Heart right ventricle (tissue), 16 donors: ENCODE results near the gene CYP1A1. TPM values are rescaled to one million over a fixed set of nuclear protein-coding genes. Genes with fewer than 3 reads are reported as not detected.
"Not testable (repeated sequence)": the region's sequence is repeated elsewhere in the genome, so short reads cannot be mapped to it uniquely, and the experiment has no call there.

Source experiments
- ATAC-seq, 8 donors: fragments of 200-7000 bp; cut with Tn5 transposase; one replicate each; pipeline ENCODE4 v1.9.1; 2020; ENCODE audit warnings: mild to moderate bottlenecking in 8 of 8, moderate library complexity in 8 of 8, moderate number of reproducible peaks in 1 of 8
- DNase-seq, 2 donors: peaks; one replicate each; pipeline ENCODE4 v3.0.0-alpha.2; 2020
- H3K27ac ChIP-seq, 10 donors: fragments of 200-600 bp; sonication (generic) in 2 of 10; one replicate each; pipeline versions ENCODE4 v1.5.0 to v1.8.0; 2020 to 2022; ENCODE audit warnings: mild to moderate bottlenecking in 3 of 10
- H3K27me3 ChIP-seq, 7 donors: fragments of 200-600 bp; one replicate each; pipeline ENCODE4 v1.8.0; 2021 to 2022; ENCODE audit warnings: mild to moderate bottlenecking in 2 of 7
- H3K36me3 ChIP-seq, 9 donors: fragments of 200-600 bp; sonication (generic) in 1 of 9; one replicate each; pipeline versions ENCODE4 v1.5.0 to v1.8.0; 2020 to 2022; ENCODE audit warnings: mild to moderate bottlenecking in 2 of 9
- H3K4me1 ChIP-seq, 9 donors: fragments of 200-600 bp; sonication (generic) in 1 of 9; one replicate each; pipeline versions ENCODE4 v1.5.0 to v1.8.0; 2020 to 2022; ENCODE audit warnings: mild to moderate bottlenecking in 4 of 9
- H3K4me3 ChIP-seq, 10 donors: fragments of 200-600 bp; sonication (generic) in 2 of 10; one replicate each; pipeline versions ENCODE4 v1.5.0 to v1.8.0; 2020 to 2022; ENCODE audit warnings: mild to moderate bottlenecking in 7 of 10, moderate library complexity in 2 of 10
- H3K9me3 ChIP-seq, 11 donors: fragments of 200-600 bp in 10 of 11; sonication (generic) in 2 of 11; one replicate each; pipeline versions ENCODE4 v1.5.0 to v1.8.0; 2013 to 2022; ENCODE audit warnings: mild to moderate bottlenecking in 2 of 11, control low read depth in 1 of 11, moderate library complexity in 1 of 11
- WGBS, 2 donors: extraction: QIAGEN DNeasy Blood & Tissue Kit; methylation state at CpG; one replicate each; pipeline ENCODE4 v1.1.7; 2013; ENCODE audit warnings: inconsistent platforms in 1 of 2; 5-methylcytosine and 5-hydroxymethylcytosine counted together
- intact Hi-C, 10 donors: fragments of 100-400 bp; cut with DNase I; formaldehyde crosslinking; loops; one replicate each; pipeline versions ENCODE4 v1.11.1 to v1.14.2; 2022
- polyA plus RNA-seq, 2 donors: library from polyadenylated mRNA; stranded (reverse); fragments of 200-250 nt; gene quantifications; one replicate each; pipeline ENCODE4 v1.2.3, GENCODE V29; 2013
- total RNA-seq, 10 donors: library from RNA; stranded (reverse); fragmentation: NEBNext Ultra II Directional in 3 of 10; extraction: Animal tissue kit (Norgen Biotek cat#: 25700) in 3 of 10; gene quantifications; one replicate each; pipeline versions ENCODE4 v1.2.1 to v1.2.4, GENCODE V29; 2021 to 2023
- TF ChIP-seq, protein P1 (sequence below), 9 donors: fragments of 200-600 bp; sonication (generic) in 2 of 9; IDR thresholded peaks; one replicate each; pipeline versions ENCODE4 v1.5.0 to v1.8.0; 2021 to 2022; ENCODE audit warnings: antibody characterized with exemption in 9 of 9, mild to moderate bottlenecking in 5 of 9, moderate library complexity in 1 of 9
- donor health status: Arrhythmogenic right ventricular cardiomyopathy.
- donor health status: ischemic (EF 13 %, LVEDD 7.1; RV severe dilation, severe dysfunction).
- donor health status: healthy with polysubstance abuse.
- donor health status: DM: no; HTN: yes; CAD: no.
- donor health status: DM: no; HTN: no; CAD: no.
- donor health status: ischemic (EF 25% LVEDD 6.9; RV normal size, moderate dysfunction).
- donor health status: ischemic (EF 25% LVEDD 5.7; RV mildly dilated, moderate dysfunction).
- donor health status: healthy.
- donor health status: DM: yes; HTN: yes; CAD: no.
- donor health status: Ischemic cardiomyopathy.
- donor health status: ischemic (EF 35%, LVEDD 5.7; RV mildly dilated, moderate dysfunction).
- donor health status: nonischemic (EF 11% LVEDD 7.7; RV severe dilation, severe dysfunction).
- donor health status: DM: yes; HTN: yes; CAD: no.
- donor health status: PGD.
- donor health status: ischemic (EF 29% LVEDD 5.4; RV normal size, mild dysfunction).
- donor health status: nonischemic (EF 23%, LVEDD 6.1; RV moderate dilation, normal function).

CYP1A1 gene
- total and polyA plus RNA-seq, 12 donors, result 0.13 to 0.88 (median 0.42) TPM; not detected in 4

DNA sequence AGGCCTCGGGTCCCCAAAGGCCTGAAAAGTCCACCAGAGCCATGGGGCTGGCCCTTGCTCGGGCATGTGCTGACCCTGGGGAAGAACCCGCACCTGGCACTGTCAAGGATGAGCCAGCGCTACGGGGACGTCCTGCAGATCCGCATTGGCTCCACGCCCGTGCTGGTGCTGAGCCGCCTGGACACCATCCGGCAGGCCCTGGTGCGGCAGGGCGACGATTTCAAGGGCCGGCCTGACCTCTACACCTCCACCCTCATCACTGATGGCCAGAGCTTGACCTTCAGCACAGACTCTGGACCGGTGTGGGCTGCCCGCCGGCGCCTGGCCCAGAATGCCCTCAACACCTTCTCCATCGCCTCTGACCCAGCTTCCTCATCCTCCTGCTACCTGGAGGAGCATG is 24.5 kb upstream of the CYP1A1 start:
- Histone ChIP-seq H3K27me3 (no peaks in the 10 kb centered on the region), H3K4me3 (no peak overlapping the region), H3K27ac (no peak overlapping the region), H3K36me3 (no peaks in the 10 kb centered on the region), H3K9me3 (no peaks in the 10 kb centered on the region), H3K4me1 (no peaks in the 10 kb centered on the region)
- intact Hi-C loops, result no loop called here
- DNase-seq (no peak), ATAC-seq (peak in 1 of 8 donors; percentile 34)
- TF ChIP-seq, protein P1, sequence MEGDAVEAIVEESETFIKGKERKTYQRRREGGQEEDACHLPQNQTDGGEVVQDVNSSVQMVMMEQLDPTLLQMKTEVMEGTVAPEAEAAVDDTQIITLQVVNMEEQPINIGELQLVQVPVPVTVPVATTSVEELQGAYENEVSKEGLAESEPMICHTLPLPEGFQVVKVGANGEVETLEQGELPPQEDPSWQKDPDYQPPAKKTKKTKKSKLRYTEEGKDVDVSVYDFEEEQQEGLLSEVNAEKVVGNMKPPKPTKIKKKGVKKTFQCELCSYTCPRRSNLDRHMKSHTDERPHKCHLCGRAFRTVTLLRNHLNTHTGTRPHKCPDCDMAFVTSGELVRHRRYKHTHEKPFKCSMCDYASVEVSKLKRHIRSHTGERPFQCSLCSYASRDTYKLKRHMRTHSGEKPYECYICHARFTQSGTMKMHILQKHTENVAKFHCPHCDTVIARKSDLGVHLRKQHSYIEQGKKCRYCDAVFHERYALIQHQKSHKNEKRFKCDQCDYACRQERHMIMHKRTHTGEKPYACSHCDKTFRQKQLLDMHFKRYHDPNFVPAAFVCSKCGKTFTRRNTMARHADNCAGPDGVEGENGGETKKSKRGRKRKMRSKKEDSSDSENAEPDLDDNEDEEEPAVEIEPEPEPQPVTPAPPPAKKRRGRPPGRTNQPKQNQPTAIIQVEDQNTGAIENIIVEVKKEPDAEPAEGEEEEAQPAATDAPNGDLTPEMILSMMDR (IDR thresholded peaks at IDR 0.05), result no peak
- 88 to 91% methylated on average over 20 of the region's 20 CpGs for WGBS, 2 donors

DNA sequence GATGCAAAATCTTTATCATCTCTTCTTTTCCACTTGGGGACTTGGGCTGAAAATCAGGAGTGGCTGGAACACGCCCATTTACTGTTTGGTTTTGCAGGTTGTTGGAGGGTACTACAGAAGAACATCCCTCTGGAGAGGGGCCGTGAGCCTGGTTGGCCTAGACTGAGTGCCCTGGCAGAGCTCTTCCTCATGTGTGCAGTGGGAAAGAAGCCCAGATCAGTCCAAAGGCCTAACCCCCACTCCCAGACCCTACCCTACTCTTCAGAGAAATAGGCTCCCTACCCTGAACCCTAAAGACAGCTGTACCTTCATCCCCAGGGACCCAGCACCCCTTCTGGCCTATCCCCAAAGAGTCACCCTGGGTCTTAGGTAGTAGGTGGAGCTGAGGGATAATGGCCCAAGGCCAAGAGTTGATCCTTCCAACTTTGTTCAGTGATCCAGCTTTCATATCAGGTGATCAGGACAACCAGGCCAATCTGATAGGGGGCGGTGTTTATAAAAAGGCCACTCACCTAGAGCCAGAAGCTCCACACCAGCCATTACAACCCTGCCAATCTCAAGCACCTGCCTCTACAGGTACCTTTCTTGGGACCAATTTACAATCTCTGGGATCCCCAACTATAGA is 23.1 kb upstream of the CYP1A1 start, which contains the start of gene CYP1A2:
Gene CYP1A2 (plus strand): TSS at position 524 of the 625 bp plus-strand sequence. CDS start 894 bp downstream, outside the sequence.
- Histone ChIP-seq H3K9me3 (no peaks in the 10 kb centered on the region), H3K4me3 (no peak within 1 kb of the TSS), H3K27ac (no peak within 1 kb of the TSS), H3K27me3 (no peaks in the 10 kb centered on the region), H3K4me1 (no peaks in the 10 kb centered on the region), H3K36me3 (no peaks in the 10 kb centered on the region)
- TF ChIP-seq, protein P1 (IDR thresholded peaks at IDR 0.05), result no peak
- DNase-seq (no peak), ATAC-seq (no peak)
- intact Hi-C loops, result no loop called here
- WGBS, 2 donors, result 78 to 89% methylated on average over 3 of the region's 3 CpGs

DNA sequence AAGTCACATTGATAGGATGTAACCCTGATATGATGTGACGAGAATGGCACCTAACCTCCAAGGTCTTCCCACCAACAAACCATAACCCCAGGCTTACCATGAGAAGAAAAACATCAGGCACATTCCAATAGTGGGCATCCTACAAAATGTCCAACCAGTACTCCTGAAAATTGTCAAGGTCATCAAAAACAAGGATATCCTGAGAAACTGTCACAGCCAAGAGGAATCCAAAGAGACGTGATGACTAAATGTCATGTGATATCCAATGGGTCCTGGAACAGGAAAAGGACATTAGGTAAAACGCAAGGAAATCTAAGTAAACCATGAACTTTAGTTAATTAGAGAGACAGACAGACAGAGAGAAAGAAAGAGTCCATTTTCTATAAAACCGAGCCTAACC is 21.1 kb upstream of the CYP1A1 start:
- TF ChIP-seq, protein P1 (IDR thresholded peaks at IDR 0.05), result no peak
- no peak overlapping the region for H3K4me3 ChIP-seq
- no peak for DNase-seq
- intact Hi-C loops, result no loop called here
- H3K27me3 ChIP-seq, result peaks cover 0 to 10% (median 0%) of the 10 kb centered on the region in 7 donors
- 57 to 76% methylated on average over 4 of the region's 4 CpGs for WGBS, 2 donors
- no peaks in the 10 kb centered on the region for H3K36me3 ChIP-seq
- peaks cover 0 to 4% (median 0%) of the 10 kb centered on the region in 11 donors for H3K9me3 ChIP-seq
- no peak for ATAC-seq
- H3K27ac ChIP-seq, result no peak overlapping the region
- H3K4me1 ChIP-seq, result no peaks in the 10 kb centered on the region

DNA sequence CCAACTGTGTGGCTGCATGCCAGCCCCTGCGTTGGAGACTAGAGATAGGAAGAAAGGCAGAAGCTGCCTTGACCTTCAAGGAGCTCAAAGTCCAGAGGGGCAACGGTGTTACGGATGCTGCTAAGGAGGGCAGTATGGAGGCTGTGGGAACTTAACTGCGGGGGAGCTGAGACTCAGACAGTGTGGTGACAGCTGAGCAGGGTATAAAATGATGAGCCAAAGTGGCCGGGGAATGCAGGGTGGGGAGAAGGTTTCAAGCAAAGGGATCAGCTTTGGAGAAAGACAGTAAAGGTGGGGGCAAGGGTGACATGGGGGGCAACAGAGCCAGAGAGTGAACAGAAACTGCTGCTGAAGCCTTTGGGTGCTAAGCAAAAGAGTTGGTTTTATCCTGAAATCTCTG is 17.1 kb upstream of the CYP1A1 start:
- intact Hi-C loops, result no loop called here
- Histone ChIP-seq H3K4me1 (no peaks in the 10 kb centered on the region), H3K9me3 (peaks cover 0 to 4% (median 0%) of the 10 kb centered on the region in 11 donors), H3K36me3 (no peaks in the 10 kb centered on the region), H3K4me3 (no peak overlapping the region), H3K27ac (no peak overlapping the region), H3K27me3 (peaks cover 0 to 10% (median 0%) of the 10 kb centered on the region in 7 donors)
- TF ChIP-seq, protein P1 (IDR thresholded peaks at IDR 0.05), result no peak
- DNase-seq (no peak), ATAC-seq (no peak)
- WGBS, 2 donors, result 75 to 86% methylated on average over 5 of the region's 5 CpGs

DNA sequence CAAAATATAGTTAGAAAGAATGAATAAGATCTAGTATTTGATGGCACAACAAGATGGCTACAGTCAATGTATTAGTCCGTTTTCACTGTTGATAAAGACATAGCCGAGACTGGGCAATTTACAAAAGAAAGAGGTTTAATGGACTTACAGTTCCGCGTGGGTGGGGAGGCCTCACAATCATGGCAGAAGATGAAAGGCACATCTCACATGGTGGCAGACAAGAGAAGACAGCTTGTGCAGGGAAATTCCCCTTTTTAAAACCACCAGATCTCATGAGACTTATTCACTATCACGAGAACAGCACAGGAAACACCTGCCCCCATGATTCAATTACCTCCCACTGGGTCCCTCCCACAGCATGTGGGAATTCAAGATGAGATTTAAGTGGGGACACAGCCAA is 12.9 kb upstream of the CYP1A1 start:
- H3K4me1 ChIP-seq, H3K27ac ChIP-seq, H3K4me3 ChIP-seq, H3K36me3 ChIP-seq, H3K9me3 ChIP-seq, DNase-seq, ATAC-seq, intact Hi-C loops: not testable (repeated sequence)
- peaks cover 0 to 28% (median 7%) of the 10 kb centered on the region in 7 donors for H3K27me3 ChIP-seq
- 63 to 67% methylated on average over 5 of the region's 5 CpGs for WGBS, 2 donors
